Measurements from ENCODE around the gene GOLGA6L4.
"Not testable (repeated sequence)": the region's sequence is repeated elsewhere in the genome, so short reads cannot be mapped to it uniquely, and the experiment has no call there.

GOLGA6L4 gene, protein sequence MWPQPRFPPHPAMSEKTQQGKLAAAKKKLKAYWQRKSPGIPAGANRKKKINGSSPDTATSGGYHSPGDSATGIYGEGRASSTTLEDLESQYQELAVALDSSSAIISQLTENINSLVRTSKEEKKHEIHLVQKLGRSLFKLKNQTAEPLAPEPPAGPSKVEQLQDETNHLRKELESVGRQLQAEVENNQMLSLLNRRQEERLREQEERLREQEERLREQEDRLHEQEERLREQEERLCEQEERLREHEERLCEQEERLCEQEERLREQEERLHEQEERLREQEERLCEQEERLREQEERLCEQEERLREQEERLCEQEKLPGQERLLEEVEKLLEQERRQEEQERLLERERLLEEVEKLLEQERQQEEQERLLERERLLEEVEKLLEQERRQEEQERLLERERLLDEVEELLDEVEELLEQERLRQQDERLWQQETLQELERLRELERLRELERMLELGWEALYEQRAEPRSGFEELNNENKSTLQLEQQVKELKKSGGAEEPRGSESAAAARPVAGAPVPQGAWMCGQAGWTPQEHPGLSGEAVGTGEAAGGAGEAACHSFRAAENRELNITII

DNA sequence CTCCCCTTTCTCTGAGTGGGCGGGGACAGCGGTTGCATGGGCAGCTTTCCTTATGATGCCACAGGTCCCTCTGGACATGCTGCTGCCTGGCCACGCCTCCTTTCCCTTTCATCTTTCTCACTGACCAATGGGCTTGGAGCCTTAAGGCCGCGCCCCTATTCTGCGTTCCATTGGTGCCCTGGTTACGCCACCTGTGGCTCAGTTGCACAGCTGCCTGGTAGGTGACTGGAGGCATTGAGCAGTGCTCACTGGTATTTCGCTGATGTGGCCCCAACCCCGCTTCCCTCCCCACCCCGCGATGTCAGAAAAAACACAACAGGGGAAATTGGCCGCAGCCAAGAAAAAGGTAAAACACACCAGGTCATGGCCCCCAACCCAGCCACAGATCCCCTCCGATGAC is at the start of gene GOLGA6L4:
TSS of gene GOLGA6L4 (plus strand) at position 201 of the 400 bp plus-strand sequence. CDS start at position 263, 62 bp downstream.
- H3K79me2 ChIP-seq (ENCODE audit: insufficient read depth, low read depth); H3K27ac ChIP-seq; H4K20me1 ChIP-seq (ENCODE audit: insufficient read depth); H3K9ac ChIP-seq; H3K4me2 ChIP-seq; H3K4me1 ChIP-seq (ENCODE audit: low read depth, poor library complexity, severe bottlenecking); H3K36me3 ChIP-seq (ENCODE audit: insufficient read depth); H3K27me3 ChIP-seq (ENCODE audit: insufficient read depth, low read depth); H2AFZ ChIP-seq (ENCODE audit: low read depth); H3K4me3 ChIP-seq (IDR thresholded peaks at IDR 0.05; ENCODE audit: insufficient read depth, low read depth, low read length): not testable (repeated sequence)

DNA sequence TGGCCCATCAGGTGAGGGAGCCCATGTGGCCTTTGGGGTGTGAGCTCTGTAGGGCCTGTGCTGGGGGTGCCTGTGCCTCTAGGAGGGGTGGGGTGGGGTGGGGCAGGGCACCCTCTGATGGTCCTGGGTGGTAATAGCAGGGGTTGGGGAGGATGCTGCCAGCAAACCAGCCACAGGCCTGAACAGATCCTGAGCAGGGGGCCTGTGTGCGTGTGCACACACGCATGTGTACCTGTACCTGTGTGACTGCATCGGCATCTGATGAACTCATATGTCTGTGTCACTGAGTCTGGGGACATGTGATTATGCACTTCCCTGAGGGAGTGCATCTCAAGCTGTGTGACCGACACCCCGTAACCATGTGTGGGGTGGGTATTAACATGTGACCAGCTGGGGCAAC is 42.6 kb upstream of the GOLGA6L4 start:
- not testable (repeated sequence) for H3K79me2 ChIP-seq (ENCODE audit: insufficient read depth, low read depth); H4K20me1 ChIP-seq (ENCODE audit: insufficient read depth); H3K4me3 ChIP-seq (IDR thresholded peaks at IDR 0.05; ENCODE audit: insufficient read depth, low read depth, low read length); H3K27me3 ChIP-seq (ENCODE audit: insufficient read depth, low read depth); H3K27ac ChIP-seq; H3K9ac ChIP-seq; H3K36me3 ChIP-seq (ENCODE audit: insufficient read depth); H3K4me1 ChIP-seq (ENCODE audit: low read depth, poor library complexity, severe bottlenecking); H3K4me2 ChIP-seq; H2AFZ ChIP-seq (ENCODE audit: low read depth)

DNA sequence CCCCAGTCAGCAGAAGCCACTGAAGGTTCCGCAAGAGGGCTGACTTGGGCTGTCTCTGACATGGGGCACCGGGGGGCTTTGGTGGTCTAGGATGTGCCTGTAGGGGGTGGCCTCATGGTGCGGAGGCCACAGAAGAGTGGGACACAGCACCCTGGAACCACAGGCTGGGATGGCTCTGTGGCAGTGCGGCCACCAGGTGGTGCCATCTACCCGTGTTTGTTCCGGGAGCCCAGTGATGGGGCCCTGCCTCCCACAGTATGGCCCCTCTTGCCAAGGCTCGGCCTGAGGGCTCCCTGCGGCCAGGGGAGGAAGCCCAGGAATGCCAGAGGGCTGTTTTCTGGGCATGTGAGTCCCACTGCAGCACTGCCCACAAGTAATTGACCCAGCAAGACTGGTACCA is 40.0 kb upstream of the GOLGA6L4 start:
- not testable (repeated sequence) for H3K36me3 ChIP-seq (ENCODE audit: insufficient read depth); H3K4me2 ChIP-seq; H4K20me1 ChIP-seq (ENCODE audit: insufficient read depth); H3K9ac ChIP-seq; H3K27me3 ChIP-seq (ENCODE audit: insufficient read depth, low read depth); H3K79me2 ChIP-seq (ENCODE audit: insufficient read depth, low read depth); H2AFZ ChIP-seq (ENCODE audit: low read depth); H3K4me3 ChIP-seq (IDR thresholded peaks at IDR 0.05; ENCODE audit: insufficient read depth, low read depth, low read length); H3K4me1 ChIP-seq (ENCODE audit: low read depth, poor library complexity, severe bottlenecking); H3K27ac ChIP-seq

DNA sequence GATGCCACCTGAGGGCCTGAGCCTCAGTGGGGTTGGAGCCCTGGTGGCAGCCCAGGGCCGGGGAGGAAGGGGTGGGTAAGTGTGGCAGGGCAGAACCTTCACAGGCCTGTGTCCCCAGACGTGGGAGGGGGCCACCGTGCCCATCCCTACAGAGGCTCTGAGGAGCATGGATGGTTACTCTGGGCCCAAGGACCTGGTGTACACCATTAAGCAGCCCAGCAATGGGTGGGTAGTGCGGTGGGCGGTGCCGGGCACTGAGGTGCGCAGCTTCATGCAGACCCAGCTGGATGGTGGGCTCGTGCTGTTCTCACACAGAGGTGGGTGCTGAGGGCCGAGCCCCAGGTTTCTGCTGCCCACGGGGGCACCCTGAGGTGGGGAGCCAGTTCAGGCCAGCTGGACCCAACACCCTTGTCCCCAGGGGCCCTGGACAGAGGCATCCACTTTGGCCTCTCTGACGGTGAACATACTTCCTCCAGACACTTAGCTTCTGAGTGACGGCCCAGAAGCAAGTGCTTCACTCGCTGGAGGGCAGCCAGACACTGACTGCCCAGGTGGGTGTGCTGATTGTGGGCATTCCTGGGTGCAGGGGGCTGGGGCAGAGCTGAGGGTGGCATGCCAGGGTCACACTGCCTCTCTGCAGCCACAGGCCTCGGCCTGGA is 38.9 kb upstream of the GOLGA6L4 start:
- H3K36me3 ChIP-seq (ENCODE audit: insufficient read depth); H3K27me3 ChIP-seq (ENCODE audit: insufficient read depth, low read depth); H2AFZ ChIP-seq (ENCODE audit: low read depth); H3K4me2 ChIP-seq; H3K9ac ChIP-seq; H3K4me3 ChIP-seq (IDR thresholded peaks at IDR 0.05; ENCODE audit: insufficient read depth, low read depth, low read length); H3K27ac ChIP-seq; H4K20me1 ChIP-seq (ENCODE audit: insufficient read depth); H3K79me2 ChIP-seq (ENCODE audit: insufficient read depth, low read depth); H3K4me1 ChIP-seq (ENCODE audit: low read depth, poor library complexity, severe bottlenecking): not testable (repeated sequence)

DNA sequence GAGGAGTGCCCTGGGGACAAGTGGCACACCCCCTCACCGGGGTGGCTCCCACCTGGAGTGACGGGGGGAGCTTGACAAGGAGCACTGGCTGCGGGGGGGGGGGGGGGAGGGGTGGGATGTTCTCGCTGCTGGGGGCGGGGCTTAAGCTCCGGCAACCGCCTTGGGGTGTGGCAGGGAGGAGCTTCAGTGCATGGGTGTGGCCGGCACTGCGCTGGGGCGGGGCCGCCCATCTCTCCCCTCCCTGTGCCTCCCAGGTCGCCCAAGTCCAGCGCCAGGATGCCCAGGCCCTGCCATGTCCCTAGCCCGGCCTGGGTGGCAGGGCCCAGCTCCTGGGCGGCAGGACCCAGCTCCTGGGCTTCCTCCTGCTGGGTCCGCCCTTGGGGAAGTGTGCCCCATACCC is 35.7 kb upstream of the GOLGA6L4 start:
- not testable (repeated sequence) for H3K36me3 ChIP-seq (ENCODE audit: insufficient read depth); H2AFZ ChIP-seq (ENCODE audit: low read depth); H3K4me3 ChIP-seq (IDR thresholded peaks at IDR 0.05; ENCODE audit: insufficient read depth, low read depth, low read length); H3K9ac ChIP-seq; H3K4me2 ChIP-seq; H3K4me1 ChIP-seq (ENCODE audit: low read depth, poor library complexity, severe bottlenecking); H3K27me3 ChIP-seq (ENCODE audit: insufficient read depth, low read depth); H4K20me1 ChIP-seq (ENCODE audit: insufficient read depth); H3K79me2 ChIP-seq (ENCODE audit: insufficient read depth, low read depth); H3K27ac ChIP-seq

DNA sequence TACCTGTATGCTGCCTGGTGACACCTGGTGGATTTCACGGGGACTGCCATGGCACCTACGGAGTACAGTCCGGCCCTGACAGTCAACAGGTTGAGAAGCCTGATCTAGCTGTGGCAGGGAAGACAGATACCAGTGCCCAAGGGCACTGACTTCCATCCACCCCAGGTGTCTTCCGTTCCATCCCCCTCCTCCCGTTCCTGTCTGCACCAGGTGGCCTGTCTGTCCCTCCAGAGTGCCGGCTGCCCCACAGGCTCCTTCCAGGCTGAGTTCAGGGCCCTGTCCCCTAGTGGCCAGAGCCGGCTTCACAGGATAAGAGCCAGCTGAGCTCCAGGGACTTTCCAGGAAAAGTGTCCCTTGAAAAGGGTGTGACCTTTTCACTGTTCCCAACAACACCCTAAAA is 10.9 kb downstream of the GOLGA6L4 start:
- not testable (repeated sequence) for H3K4me2 ChIP-seq; H3K27ac ChIP-seq; H2AFZ ChIP-seq (ENCODE audit: low read depth); H3K4me3 ChIP-seq (IDR thresholded peaks at IDR 0.05; ENCODE audit: insufficient read depth, low read depth, low read length); H3K36me3 ChIP-seq (ENCODE audit: insufficient read depth); H3K4me1 ChIP-seq (ENCODE audit: low read depth, poor library complexity, severe bottlenecking); H4K20me1 ChIP-seq (ENCODE audit: insufficient read depth); H3K79me2 ChIP-seq (ENCODE audit: insufficient read depth, low read depth); H3K27me3 ChIP-seq (ENCODE audit: insufficient read depth, low read depth); H3K9ac ChIP-seq
